ENCODE results near the gene YTHDF1.

The YTHDF1 gene

DNA sequence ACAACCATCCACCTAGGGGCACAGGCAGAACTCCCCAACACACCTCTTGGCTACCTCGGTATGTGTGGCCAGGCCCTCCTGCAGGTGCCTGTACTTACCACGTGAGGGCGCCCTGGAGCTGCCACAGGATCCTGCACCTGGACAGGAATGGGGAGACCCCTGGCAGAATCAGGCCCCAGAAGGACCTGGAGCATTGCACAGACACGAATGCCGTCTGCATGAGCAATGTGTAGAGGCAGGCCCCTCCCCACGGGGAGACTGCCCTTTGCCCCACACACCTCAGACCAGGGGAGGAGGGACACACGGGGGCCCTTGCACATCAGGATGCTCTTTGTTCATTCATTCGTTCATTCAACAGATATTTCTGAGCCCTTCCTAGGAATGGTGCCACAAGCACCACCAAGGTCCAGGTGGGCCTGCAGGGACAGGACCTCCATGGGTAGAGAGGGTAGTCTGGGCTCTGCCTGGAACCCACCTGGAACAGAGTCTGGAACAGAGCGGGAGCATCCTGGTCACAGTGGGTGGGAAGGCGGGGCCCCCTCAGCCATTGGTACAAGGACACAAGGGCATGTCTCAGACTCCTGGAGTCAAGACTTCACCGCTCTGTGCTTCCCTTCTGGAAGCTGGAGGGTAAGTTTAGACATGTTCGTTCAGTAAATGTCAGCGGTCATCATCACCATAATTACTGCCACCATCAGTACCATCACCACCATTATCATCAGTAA is 32.3 kb downstream of the YTHDF1 start:
- peak in 1 of 2 donors; percentile 45 for DNase-seq

DNA sequence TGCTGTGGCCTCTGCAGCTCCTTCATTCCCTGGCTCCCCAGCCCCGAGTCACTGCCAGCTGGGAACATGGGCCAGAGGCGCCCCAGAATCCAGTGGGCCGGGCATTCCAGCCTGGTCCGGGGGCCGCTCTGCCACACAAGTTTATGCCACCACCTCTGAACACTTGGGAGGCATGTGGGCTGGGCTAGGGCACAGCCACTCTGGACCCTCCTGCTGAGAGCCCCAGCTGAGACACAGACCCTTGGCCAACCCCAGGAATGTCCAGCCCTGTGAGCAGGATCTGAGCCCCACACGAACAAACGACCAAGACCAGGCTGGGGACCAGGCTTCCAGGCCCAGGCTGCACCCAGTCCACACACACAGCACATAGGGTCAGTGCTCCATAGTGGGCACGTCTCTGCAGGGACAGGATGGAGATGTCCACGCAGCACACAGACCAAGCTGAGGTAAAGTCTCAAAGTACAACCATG is 33.0 kb downstream of the YTHDF1 start:
- DNase-seq, result no peak

DNA sequence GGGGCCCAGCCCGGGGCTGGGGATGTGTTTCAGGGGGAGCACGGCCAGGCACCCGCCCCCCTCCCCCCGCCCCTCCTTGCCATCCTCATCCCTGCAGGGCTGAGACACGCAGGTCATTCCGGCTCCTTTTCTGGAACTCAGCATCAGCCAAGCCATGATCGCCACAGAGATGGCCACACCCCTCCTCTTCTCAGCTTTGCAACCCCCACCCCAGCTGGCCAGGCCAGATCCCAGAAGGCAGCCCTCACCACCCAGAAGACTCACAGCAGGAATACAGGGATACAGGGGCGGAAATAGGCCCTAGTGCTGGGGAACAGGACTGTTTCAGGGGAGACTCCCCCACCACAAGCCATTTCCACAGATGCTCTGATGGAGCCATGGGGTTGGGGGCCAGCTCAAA is 33.5 kb downstream of the YTHDF1 start:
- no peak for DNase-seq

- no peak for DNase-seq
Measured at GRCh38 chr20:63181226-63181625, 34.7 kb downstream of the YTHDF1 start.

- no peak for DNase-seq
Measured at GRCh38 chr20:63180569-63181185, 35.3 kb downstream of the YTHDF1 start.

DNA sequence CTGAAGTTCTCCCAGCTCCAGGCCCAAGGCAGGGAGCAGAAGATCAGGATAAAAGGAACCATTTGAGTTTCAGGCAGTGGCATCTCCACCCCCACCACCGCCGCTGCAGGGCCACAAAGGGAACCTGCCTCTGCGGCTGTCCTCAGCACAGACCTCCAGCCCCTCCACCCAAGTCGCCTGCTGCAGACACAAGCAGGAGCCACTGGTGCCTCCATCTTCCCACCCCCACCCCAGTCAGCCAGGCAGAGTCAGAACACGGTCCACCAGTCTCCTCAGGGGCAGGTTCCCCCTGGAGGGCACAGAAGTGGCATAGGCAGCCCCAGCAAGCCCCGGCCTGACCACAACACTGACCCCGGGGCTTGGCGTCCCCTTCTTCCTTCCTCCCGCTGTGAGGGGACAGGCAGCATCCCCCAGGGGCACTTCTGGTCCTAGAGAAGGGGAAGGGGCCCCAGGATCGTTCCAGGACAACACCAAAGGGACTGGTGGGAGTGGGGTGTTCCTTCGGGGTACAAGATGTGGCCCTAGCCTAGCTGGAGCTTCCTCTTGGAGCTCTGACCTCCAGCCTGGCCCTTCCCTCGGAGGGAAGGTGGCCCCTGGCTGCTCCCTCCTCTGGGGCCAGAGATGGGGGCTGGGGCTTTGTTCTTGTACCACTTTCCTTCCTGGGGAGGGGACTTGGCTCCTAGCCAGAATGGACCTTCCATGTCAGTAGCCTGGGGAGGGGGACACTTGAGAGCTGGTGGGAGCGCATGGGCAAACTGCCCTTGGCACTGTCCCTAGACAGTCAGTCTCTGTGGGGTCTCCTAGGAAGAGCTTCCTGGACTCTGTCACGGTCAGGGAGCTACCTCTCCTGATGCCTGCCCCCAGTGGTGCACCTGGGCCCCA is 36.0 kb downstream of the YTHDF1 start:
- DNase-seq, result peak in 1 of 2 donors; percentile 29

DNA sequence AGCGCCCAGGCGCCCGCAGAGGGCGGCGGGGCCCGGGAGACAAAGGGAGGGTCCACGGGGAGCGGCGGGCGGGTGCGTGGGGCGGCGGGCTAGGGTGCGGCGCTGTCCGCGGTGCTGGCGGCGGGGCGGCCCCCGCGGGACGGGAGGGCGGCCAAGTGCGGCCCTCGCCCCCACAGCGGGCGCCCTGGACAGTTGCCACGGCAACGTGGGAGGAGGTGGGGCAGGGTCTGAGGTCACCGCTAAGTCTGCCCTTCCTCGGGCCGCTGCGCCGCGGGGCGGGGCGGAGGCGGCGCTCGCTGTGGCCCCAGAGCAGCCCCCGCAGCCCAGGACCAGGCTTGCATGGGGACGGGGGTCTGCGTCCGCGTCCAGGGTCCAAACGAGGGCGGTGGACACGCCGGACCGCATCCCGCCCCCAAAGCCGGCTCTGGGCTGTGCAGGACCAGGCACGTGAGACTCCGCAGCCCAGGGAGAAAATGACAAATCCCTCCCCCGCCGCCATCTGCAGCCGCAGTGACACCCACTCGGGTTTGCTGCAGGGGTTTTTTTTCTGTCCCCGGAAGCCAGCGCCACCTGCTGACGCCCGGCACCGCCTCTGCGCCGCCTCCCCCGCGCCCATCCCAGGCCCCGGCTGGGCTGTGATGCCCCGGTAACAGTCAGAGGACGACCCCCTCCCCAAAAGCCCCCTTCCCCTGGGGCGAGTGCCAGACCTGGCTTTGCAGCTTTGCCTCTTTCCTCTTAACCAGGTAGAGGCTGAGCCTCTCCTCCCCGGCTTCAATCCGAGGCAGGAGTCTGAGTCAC is 36.8 kb downstream of the YTHDF1 start:
- peak in 1 of 2 donors; percentile 48 for DNase-seq

- DNase-seq, result no peak
Measured at GRCh38 chr20:63178446-63178820, 37.5 kb downstream of the YTHDF1 start.

DNA sequence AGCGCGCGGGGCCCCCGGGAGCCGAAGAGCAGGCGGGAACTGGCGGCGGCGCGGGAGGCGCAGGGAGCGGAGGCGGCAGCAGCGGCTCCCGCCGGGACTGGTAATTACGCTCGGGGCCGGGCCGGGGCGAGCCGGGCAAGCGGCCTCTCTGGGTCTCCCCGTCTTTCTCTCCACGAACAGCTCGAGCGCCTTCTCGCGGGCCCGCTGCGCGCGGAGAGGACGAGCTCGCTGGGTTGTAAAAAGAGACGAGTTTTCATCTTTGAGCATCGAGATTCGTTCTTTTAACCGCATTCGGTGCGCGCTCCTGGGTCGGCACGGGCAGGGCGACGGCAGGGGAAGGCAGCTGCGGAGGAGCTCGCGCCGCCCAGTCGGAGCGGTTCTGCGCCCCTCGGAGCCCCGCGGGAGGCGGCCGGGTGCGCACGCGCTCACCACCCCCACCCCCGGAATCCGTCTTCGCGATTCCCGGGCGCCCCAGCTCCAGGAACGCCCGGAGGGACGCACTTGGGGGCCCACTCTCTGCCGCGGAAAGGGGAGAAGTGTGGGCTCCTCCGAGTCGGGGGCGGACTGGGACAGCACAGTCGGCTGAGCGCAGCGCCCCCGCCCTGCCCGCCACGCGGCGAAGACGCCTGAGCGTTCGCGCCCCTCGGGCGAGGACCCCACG is 38.0 kb downstream of the YTHDF1 start:
- DNase-seq, result no peak

DNA sequence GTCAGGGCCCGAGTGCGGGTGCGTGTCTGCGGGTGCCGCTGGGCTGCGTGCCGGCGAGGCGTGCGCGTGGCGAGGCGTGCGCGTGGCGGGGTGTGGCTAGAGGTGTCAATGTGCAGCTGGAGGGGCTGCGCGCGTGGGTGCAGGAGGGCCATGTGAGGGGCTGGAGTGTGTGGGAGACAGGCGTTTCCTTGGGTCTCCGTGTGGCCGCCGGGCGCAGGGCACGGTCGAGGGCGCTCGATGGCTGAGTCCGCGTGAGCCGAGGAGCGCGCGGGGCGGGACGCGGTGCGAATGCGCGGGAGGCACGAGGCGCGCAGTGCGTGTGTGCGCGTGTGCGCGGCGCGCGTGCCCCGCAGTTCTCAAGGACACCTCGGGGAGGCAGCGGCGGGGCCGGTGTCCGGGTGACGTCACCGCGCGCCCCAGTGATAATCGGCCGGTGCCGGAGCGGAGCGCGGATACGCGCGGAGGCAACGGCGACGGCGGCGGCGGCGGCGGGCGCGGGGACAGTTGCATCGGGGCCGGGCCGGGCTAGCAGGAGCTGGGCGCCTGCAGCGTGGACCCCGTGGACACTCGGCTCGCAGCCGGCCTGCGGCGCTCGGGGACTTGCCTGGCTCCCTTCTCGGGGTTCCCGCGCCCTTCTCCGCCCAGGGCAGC is 38.7 kb downstream of the YTHDF1 start:
- no peak for DNase-seq

DNA sequence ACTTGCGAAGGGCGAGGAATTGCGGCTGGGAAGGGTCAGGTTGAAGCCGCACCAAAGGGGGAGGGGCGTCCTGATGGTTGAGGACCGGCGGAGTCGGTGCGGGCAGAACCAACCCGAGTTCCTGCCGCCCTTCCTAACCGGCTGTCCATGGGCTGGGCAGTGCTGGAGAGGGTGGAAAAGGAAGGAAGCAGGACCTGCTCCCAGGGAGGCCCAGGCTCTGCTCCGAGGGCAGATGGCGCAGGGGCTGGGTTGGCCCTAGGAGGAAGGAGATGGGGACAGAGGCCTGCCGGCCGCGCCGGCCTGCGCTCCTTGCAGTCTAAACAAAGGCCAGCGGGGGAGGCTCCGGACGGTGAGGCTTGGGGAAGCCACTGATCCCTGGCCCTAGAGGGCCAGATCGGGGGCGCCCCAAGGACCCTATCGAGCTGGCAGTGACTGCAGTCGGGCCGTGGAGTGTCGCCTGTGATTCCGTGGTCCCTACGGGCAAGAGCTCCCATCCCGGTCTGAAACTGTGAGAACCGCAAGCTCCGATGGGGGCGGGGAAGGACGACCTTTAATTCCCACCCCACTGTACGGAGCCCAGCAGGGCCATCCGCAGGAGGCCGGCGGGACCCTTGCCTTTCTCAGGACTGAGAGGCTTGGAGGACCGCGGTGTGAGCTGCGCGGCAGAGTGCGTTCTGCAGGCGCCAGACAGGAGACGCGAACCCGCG is 39.4 kb downstream of the YTHDF1 start:
- DNase-seq, result no peak

DNA sequence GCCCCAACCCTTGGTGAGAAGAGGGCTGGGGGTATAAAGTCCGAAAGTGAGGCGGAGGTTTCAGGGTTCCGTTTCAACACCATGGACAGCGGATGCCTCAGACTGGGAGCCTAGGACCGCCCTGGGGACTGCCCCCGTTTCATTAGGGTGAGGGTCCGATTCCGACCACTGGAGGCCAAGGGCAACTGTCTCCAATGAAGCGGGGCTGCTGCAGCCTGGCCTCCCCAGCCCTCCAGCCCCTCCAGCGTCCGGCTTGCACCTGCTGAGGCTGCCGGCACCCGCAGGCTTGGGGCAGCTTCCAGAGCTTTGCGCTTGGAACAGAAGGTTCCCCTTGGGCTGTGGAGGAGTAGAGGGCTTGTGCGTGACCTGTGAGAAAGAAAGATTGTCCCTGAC is 39.9 kb downstream of the YTHDF1 start:
- no peak for DNase-seq

GRCh38 chr20:63175038-63175895 is 40.7 kb downstream of the YTHDF1 start:
- DNase-seq, result no peak

DNA sequence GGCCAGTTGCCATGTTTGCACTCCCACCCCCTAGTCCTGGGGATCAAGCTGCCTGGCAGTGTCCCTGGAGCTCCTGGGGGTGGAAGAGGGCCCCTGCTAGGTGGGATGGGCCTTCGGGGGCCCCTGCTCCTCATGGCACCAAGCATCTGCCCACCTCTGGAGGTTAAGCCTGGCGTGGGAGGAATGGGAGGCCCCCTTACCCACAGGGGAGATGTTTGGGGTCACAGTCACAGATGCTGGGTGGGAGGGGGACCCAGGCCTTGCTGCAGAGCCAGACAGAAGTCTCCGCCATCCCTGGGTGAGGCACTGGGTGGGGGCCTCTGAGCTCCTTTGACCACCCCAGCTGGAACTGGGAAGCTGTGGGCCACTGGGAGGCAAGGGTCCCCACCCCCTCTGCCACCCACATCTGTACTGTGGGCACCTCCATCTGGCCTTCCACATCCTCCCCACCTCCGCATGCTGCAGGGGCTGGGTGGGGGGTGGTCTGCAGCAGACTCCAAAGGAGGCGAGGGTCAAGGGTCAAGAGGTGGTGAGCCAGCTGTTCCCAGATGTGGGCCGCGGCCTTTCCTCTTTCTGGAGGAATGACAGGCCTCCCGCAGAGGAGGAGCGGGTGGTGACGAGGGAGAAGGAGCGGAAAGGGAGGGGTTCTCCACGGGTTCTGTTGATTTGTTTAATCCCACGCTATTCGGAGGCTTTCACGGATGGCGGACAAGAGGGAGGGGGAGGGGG is 41.5 kb downstream of the YTHDF1 start:
- DNase-seq, result no peak

DNA sequence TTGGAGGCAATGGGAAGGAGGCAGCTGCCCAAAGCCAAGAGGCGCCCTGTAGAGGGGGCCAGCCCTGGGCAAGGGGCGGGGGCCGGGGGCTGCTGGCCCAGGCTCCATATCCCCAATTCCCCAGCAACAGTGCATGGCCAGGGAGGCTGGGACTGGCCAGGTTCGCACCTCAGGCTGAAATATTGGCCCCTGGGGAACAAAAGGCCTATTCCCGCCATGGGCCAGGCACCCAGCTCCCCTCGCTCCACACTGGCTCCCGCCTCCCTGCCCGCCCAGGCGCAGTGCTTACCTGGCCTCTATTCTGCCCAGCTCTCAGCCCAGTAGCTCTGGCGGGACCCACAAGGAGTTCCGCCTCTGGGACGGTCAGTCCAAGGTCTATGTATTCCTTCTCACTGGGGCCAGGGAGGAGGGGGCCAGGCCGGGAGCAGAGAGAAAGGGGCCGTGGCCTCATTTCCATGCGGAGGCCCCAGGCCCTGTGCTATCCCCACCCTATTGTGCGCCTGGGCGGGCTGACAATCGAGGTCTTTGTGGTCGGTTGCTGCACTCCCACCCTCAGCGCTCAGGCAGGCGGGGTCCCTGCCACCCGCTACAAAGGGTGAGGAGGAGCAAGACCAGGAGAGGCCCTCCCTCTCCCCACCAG is 42.3 kb downstream of the YTHDF1 start:
- DNase-seq, result no peak

DNA sequence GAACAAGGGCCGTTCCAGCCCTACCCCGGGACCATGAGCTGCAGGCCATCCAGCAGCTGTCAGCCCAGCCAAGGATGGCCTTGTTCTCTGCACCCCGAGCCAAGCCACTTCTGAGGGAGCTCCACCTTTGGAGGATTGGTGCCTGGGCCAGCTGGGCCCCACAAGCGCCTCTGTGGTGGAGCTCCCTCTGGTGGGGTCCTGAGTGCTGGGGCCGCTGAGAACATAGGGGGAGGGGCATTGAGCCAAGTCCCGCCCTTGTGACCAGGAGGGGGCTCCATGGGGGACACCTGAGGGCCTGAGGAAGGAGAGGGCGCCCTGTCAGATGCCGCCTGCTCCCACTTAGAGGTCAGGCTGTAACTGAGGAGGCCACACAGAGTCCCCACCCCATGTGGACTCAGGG is 43.2 kb downstream of the YTHDF1 start:
- no peak for DNase-seq

- no peak for DNase-seq
Measured at GRCh38 chr20:63171991-63172390, 43.9 kb downstream of the YTHDF1 start.

GRCh38 chr20:63169681-63170080 is 46.2 kb downstream of the YTHDF1 start:
- DNase-seq, result no peak

DNA sequence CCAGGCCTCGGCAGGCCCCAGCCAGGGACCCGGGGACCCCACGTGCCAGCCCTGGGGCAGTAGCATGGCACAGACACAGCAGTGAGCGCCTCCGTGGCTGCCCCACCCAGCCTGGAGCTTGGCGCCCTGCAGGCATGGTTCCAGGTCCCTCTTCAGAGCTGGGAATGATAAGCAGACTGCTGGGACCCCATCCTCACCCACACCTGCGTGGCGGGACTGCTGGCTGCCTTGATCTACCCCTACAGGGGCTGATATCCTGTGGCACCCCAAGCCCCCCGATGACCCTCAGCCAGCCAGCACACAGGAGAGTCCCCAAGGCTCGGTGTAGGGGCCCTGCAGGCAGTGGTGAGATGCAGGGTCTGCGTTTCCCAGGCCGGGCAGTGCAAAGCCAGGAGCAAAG is 47.1 kb downstream of the YTHDF1 start:
- no peak for DNase-seq

Data from inflammatory macrophage (primary cell).